ENCODE measurements around the gene LRP8. TPM values are rescaled to one million over a fixed set of nuclear protein-coding genes. Genes with fewer than 3 reads are reported as not detected.

Gene LRP8
- total RNA-seq, 3 donors from 2014 or later: 1.3 to 6.5 (median 1.4) TPM

GRCh38 chr1:53330819-53331218, 2.9 kb upstream of the LRP8 start:
- DNase-seq: peak in 1 of 3 donors; percentile 37
- Histone ChIP-seq H3K36me3 (ENCODE audit: low read depth) (no peaks in the 10 kb centered on the region), H3K4me3 (no peak overlapping the region), H3K9me3 (no peaks in the 10 kb centered on the region), H3K4me1 (ENCODE audit: low read depth) (peaks cover 4% of the 10 kb centered on the region)
- intact Hi-C loops (cut with DNase I, micrococcal nuclease): no loop called here
- TF ChIP-seq, protein P1, sequence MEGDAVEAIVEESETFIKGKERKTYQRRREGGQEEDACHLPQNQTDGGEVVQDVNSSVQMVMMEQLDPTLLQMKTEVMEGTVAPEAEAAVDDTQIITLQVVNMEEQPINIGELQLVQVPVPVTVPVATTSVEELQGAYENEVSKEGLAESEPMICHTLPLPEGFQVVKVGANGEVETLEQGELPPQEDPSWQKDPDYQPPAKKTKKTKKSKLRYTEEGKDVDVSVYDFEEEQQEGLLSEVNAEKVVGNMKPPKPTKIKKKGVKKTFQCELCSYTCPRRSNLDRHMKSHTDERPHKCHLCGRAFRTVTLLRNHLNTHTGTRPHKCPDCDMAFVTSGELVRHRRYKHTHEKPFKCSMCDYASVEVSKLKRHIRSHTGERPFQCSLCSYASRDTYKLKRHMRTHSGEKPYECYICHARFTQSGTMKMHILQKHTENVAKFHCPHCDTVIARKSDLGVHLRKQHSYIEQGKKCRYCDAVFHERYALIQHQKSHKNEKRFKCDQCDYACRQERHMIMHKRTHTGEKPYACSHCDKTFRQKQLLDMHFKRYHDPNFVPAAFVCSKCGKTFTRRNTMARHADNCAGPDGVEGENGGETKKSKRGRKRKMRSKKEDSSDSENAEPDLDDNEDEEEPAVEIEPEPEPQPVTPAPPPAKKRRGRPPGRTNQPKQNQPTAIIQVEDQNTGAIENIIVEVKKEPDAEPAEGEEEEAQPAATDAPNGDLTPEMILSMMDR (IDR thresholded peaks at IDR 0.05): no peak
- no peak for ATAC-seq

- Histone ChIP-seq H3K9me3 (no peaks in the 10 kb centered on the region), H3K36me3 (ENCODE audit: low read depth) (no peaks in the 10 kb centered on the region), H3K4me1 (ENCODE audit: low read depth) (peaks cover 6% of the 10 kb centered on the region), H3K4me3 (no peak overlapping the region)
- TF ChIP-seq, protein P1 (IDR thresholded peaks at IDR 0.05): no peak
- DNase-seq: peak in 2 of 3 donors; percentile 30 to 57
- intact Hi-C loops (cut with DNase I, micrococcal nuclease): no loop called here
- ATAC-seq: no peak
Observed at GRCh38 chr1:53328541-53329499, 950 bp upstream of the LRP8 start.

DNA sequence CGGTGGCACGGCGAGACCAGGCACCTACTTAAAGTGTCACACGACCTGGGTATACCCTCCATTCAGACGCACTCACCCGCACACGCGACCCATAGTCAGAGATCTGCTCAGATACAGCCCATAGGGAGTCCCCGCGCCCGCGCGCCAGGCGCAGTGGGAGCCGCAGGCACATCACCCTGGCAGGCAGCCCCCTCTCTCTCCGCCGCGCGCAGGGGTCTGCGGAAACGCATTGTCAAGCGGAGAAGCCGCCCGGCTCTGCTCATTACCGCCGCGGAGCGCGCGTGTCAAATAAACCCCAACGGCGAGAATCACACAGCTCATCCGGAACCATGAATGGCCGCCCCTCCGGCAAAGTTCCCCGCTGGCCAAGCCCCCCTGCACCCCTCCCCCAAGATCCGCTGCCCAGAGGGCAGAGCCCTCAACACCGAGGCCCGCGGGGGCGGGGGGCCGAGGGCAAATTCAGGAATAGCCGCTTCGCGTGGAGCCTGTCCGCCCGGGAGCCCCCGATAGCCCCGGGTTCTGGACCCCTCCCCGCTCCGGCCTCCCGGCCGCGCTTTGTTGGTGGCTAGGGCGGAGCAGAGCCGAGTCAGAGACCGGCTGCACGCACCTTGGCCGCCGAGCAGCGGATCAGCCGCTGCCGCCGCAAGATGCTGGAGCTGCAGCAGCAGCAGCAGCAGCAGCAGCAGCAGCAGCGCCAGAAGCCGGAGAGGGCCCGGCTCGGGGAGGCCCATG, 522 bp downstream of the LRP8 start:
- H3K36me3 ChIP-seq (ENCODE audit: low read depth): no peaks in the 10 kb centered on the region
- ATAC-seq: peak; percentile 11
- peaks cover 6% of the 10 kb centered on the region for H3K4me1 ChIP-seq (ENCODE audit: low read depth)
- intact Hi-C loops (cut with DNase I, micrococcal nuclease): no loop called here
- TF ChIP-seq, protein P1 (IDR thresholded peaks at IDR 0.05): no peak
- peak overlapping the region; percentile 28 for H3K4me3 ChIP-seq
- H3K9me3 ChIP-seq: no peaks in the 10 kb centered on the region
- DNase-seq: peak; percentile 34 to 75 (median 63)

DNA sequence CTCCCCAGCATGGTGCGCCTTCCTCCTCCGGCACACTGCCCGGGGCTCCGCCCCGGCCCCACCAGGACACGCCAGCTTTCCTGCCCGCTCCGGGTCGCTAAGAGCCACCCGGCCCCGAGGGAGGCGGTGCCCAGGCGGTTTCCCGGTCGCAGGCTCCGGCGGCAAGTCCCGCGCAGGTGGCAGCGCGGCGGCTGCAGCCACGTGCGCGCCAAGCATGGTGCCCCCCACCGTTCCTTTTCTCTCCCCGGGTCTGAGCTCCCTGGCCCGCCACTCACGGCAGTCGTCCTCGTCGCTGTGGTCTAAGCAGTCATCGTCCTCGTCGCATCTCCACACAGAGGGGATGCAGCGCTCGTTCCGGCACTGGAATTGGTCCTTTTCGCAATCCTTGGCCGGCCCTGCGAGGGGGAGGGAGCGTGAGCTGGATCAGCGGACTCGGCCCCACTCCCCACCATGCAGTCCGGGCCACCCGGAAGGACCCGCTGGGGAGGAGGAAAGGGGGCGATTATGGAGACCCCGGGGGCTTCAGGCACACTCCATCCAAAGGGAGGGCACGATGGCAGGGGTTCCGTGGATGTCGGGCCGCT, 1.2 kb downstream of the LRP8 start:
- ATAC-seq (peak; percentile 73), DNase-seq (peak; percentile 19 to 82 (median 65))
- no peaks in the 10 kb centered on the region for H3K9me3 ChIP-seq
- peaks cover 6% of the 10 kb centered on the region for H3K4me1 ChIP-seq (ENCODE audit: low read depth)
- H3K4me3 ChIP-seq: peak overlapping the region; percentile 17
- no peaks in the 10 kb centered on the region for H3K36me3 ChIP-seq (ENCODE audit: low read depth)
- intact Hi-C loops (cut with DNase I, micrococcal nuclease): no loop called here
- TF ChIP-seq, protein P1 (IDR thresholded peaks at IDR 0.05): no peak

DNA sequence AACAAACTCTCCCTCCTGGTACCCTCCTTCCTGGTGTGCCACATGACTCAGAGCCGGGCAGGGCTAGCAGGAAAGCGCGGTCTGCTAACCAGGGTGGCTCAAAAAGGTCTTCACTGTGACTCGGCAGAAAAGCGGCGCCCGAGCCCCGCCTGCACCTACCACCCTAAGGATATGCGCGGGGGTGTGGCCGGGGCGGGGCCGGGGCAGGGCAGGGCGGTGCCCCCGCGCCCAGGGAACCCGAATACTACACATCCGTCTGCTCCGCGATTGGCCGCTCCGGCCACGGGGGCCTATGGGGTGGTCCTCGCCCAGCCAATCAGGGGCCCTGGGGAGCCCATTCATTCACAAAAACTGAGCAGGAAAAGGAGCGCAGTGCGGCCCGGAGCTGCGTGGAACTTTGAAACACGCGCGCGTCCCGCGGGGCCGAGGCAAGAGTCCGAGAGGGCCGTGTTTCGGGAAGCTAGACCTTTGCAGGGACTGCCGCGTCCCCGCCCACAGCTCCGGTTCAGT, 1.7 kb downstream of the LRP8 start:
- peak; percentile 88 for ATAC-seq
- intact Hi-C loops (cut with DNase I, micrococcal nuclease): no loop called here

More for the DNA sequence above, 1.7 kb downstream of the LRP8 start:
- peak overlapping the region; percentile 17 for H3K4me3 ChIP-seq
- TF ChIP-seq, protein P1 (IDR thresholded peaks at IDR 0.05): no peak
- H3K4me1 ChIP-seq (ENCODE audit: low read depth): peaks cover 6% of the 10 kb centered on the region
- H3K9me3 ChIP-seq: no peaks in the 10 kb centered on the region
- DNase-seq: peak; percentile 87 to 96 (median 91)
- H3K36me3 ChIP-seq (ENCODE audit: low read depth): no peaks in the 10 kb centered on the region
